Measurements from ENCODE around the gene CELF5. TPM values are rescaled to one million over a fixed set of nuclear protein-coding genes. Genes with fewer than 3 reads are reported as not detected.

The CELF5 gene
- total and polyA plus RNA-seq, 9 of the 15 experiments (the other 6 are each of a cell fraction or from before 2014, with no cell fraction given): 0.01 to 0.56 (median 0.22) TPM

DNA sequence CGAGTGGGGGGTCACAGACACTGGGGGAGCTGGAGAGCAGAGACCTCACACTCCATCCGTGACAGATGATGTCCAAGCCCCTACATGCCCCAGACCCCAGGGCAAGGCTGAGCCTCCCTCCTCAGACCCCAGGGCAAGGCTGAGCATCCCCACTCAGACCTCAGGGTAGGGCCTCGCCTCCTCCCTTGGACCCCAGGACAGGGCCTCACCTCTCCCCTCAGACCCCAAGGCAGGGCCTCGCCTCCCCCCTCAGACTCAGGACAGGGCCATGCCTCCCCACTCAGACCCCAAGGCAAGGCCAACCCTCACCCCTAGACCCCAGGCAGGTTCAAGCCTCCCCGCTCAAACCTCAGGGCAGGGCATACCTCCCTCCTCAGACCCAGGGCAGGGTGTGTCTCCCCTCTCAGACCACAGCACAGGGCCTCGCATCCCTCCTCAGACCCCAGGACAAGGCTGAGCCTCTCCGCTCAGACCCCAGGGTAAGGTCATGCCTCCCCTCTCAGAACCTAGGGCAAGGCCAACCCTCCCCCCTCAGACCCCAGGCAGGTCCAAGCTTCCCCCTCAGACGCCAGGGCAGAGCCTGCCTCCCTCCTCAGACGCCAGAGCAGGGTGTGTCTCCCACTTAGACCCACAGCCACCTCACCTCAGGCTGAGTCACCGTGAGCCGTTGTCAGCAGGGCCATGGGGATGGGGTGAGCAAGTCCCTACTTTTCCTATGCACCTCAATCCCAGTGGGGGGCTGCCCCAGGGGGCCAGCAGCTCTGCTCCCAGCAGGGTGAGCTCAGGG, 47.6 kb upstream of the CELF5 start (continued):
- TF ChIP-seq, protein P1, sequence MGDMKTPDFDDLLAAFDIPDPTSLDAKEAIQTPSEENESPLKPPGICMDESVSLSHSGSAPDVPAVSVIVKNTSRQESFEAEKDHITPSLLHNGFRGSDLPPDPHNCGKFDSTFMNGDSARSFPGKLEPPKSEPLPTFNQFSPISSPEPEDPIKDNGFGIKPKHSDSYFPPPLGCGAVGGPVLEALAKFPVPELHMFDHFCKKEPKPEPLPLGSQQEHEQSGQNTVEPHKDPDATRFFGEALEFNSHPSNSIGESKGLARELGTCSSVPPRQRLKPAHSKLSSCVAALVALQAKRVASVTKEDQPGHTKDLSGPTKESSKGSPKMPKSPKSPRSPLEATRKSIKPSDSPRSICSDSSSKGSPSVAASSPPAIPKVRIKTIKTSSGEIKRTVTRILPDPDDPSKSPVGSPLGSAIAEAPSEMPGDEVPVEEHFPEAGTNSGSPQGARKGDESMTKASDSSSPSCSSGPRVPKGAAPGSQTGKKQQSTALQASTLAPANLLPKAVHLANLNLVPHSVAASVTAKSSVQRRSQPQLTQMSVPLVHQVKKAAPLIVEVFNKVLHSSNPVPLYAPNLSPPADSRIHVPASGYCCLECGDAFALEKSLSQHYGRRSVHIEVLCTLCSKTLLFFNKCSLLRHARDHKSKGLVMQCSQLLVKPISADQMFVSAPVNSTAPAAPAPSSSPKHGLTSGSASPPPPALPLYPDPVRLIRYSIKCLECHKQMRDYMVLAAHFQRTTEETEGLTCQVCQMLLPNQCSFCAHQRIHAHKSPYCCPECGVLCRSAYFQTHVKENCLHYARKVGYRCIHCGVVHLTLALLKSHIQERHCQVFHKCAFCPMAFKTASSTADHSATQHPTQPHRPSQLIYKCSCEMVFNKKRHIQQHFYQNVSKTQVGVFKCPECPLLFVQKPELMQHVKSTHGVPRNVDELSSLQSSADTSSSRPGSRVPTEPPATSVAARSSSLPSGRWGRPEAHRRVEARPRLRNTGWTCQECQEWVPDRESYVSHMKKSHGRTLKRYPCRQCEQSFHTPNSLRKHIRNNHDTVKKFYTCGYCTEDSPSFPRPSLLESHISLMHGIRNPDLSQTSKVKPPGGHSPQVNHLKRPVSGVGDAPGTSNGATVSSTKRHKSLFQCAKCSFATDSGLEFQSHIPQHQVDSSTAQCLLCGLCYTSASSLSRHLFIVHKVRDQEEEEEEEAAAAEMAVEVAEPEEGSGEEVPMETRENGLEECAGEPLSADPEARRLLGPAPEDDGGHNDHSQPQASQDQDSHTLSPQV (IDR thresholded peaks at IDR 0.05): peak; percentile 79; the same call in 1 of the 2 replicates
- TF ChIP-seq JUN (IDR thresholded peaks at IDR 0.05; ENCODE audit: borderline replicate concordance, low read depth, low read length): peak; percentile 71
- no peak for TF ChIP-seq JUN (CRISPR knock-in tag; IDR thresholded peaks at IDR 0.05; ENCODE audit: borderline replicate concordance)
- no peak for TF ChIP-seq ZNF57 (CRISPR knock-in tag; IDR thresholded peaks at IDR 0.05)
- TF ChIP-seq, protein P2, sequence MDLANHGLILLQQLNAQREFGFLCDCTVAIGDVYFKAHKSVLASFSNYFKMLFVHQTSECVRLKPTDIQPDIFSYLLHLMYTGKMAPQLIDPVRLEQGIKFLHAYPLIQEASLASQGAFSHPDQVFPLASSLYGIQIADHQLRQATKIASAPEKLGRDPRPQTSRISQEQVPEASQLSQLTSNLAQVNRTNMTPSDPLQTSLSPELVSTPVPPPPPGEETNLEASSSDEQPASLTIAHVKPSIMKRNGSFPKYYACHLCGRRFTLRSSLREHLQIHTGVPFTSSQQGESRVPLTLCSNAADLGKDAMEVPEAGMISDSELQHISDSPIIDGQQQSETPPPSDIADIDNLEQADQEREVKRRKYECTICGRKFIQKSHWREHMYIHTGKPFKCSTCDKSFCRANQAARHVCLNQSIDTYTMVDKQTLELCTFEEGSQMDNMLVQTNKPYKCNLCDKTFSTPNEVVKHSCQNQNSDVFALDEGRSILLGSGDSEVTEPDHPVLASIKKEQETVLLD (IDR thresholded peaks at IDR 0.05): peak; percentile 52; the same call in 1 of the 2 replicates
- TF ChIP-seq, protein P3, sequence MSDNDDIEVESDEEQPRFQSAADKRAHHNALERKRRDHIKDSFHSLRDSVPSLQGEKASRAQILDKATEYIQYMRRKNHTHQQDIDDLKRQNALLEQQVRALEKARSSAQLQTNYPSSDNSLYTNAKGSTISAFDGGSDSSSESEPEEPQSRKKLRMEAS (CRISPR knock-in tag; IDR thresholded peaks at IDR 0.05): peak; percentile 50; the same call in 1 of the 2 replicates
- peak; percentile 57; the same call in 1 of the 2 replicates for TF ChIP-seq MTA3 (IDR thresholded peaks at IDR 0.05; ENCODE audit: borderline replicate concordance)
- TF ChIP-seq, protein P4, sequence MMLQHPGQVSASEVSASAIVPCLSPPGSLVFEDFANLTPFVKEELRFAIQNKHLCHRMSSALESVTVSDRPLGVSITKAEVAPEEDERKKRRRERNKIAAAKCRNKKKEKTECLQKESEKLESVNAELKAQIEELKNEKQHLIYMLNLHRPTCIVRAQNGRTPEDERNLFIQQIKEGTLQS (IDR thresholded peaks at IDR 0.05): peak; percentile 86
- TF ChIP-seq, protein P4 (CRISPR knock-in tag; conservative IDR thresholded peaks at IDR 0.05): no peak
- TF ChIP-seq, protein P5, sequence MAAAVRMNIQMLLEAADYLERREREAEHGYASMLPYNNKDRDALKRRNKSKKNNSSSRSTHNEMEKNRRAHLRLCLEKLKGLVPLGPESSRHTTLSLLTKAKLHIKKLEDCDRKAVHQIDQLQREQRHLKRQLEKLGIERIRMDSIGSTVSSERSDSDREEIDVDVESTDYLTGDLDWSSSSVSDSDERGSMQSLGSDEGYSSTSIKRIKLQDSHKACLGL (CRISPR knock-in tag; IDR thresholded peaks at IDR 0.05; ENCODE audit: borderline replicate concordance, poor library complexity, severe bottlenecking): no peak
- peak; percentile 23; the same call in 1 of the 2 replicates for TF ChIP-seq EP400 (IDR thresholded peaks at IDR 0.05)
- peak; percentile 43 for TF ChIP-seq ZFX (CRISPR knock-in tag; IDR thresholded peaks at IDR 0.05)
- 0 out of 2 replicates have a peak, but pooled peaks have one; percentile 24 for TF ChIP-seq SUPT5H (IDR thresholded peaks at IDR 0.05)
- TF ChIP-seq TFAM (CRISPR knock-in tag; conservative IDR thresholded peaks at IDR 0.05): no peak
- peak; percentile 11; the same call in 1 of the 2 replicates for TF ChIP-seq ZNF316 (IDR thresholded peaks at IDR 0.05)
- TF ChIP-seq C11orf30 (IDR thresholded peaks at IDR 0.05; ENCODE audit: low read depth): peak; percentile 57
- TF ChIP-seq POLR2G (IDR thresholded peaks at IDR 0.05; ENCODE audit: low read depth, low read length): 0 out of 2 replicates have a peak, but pooled peaks have one; percentile 50
- TF ChIP-seq KDM5B (IDR thresholded peaks at IDR 0.05; ENCODE audit: insufficient replicate concordance, low read depth, low read length): peak; percentile 61
- TF ChIP-seq TCF3 (CRISPR knock-in tag; IDR thresholded peaks at IDR 0.05): peak; percentile 40; the same call in 1 of the 2 replicates
- peak; percentile 24; the same call in 1 of the 2 replicates for TF ChIP-seq CREB1 (IDR thresholded peaks at IDR 0.05)
- no peak for TF ChIP-seq CREB1 (CRISPR knock-in tag; IDR thresholded peaks at IDR 0.05)

All from K562 (cell line).